K562 (cell line): ENCODE results near the gene NUPR1. TPM values are rescaled to one million over a fixed set of nuclear protein-coding genes. Genes with fewer than 3 reads are reported as not detected.

Source experiments
- ATAC-seq: fragments of 200-7000 bp; cut with Tn5 transposase; 3 replicates; pipeline ENCODE4 v1.9.1; 2020; ENCODE audit warnings: moderate library complexity
- BruUV-seq: library from RNA; stranded (reverse); fragments of 400-500 nt; replicated peaks from 2 replicates; lab custom pipeline; 2021; lab: Mats Ljungman, UMichigan
- CTCF ChIA-PET: fragments of 300-600 bp; formaldehyde crosslinking; extraction: SDS; loops from one replicate; lab custom pipeline; 2021; ENCODE audit warnings: low intra/inter-chr PET ratio; lab: Yijun Ruan, JAX
- POLR2A ChIA-PET: fragments of 300-600, 350-650 bp; sonication (Branson Sonifier 250); formaldehyde crosslinking; extraction: SDS; loops from one replicate; lab custom pipeline; 2021; ENCODE audit warnings: antibody characterized with exemption, inconsistent platforms; lab: Yijun Ruan, JAX
- DNase-seq, 4 experiments: peaks; one replicate each; pipeline versions ENCODE4 v3.0.0 to v3.0.0-alpha.2; 2011 to 2018; ENCODE audit warnings: low spot score in 3 of 4, mixed read lengths in 3 of 4; ENCODE audit errors: extremely low read depth in 1 of 4
- FAIRE-seq: peaks from 2 replicates; lab custom pipeline; 2011; peaks lifted over from hg19 to GRCh38; lab: Jason Lieb, UNC
- H2AFZ ChIP-seq: 2 replicates; pipeline ENCODE4 v1.6.0; 2011; ENCODE audit warnings: low read depth, low read length, control low read depth, inconsistent platforms
- H3K27ac ChIP-seq: fragments of 200-600 bp; 3 replicates; pipeline ENCODE4 v1.8.0; 2011; ENCODE audit warnings: low read depth, mild to moderate bottlenecking, control low read depth, inconsistent platforms, low read length, moderate library complexity, mixed read lengths; ENCODE audit errors: extremely low read depth
- H3K27me3 ChIP-seq, 2 experiments: fragments of 300-600 bp in 1 of 2; 2 replicates in 1 of 2; 3 replicates in 1 of 2; pipeline versions ENCODE4 v1.6.0 to v1.8.0; 2011; ENCODE audit warnings: inconsistent platforms in 2 of 2, low read length in 2 of 2, mild to moderate bottlenecking in 1 of 2, mixed read lengths in 1 of 2, moderate library complexity in 1 of 2; ENCODE audit not compliant: control insufficient read depth in 2 of 2, insufficient read depth in 2 of 2
- H3K36me3 ChIP-seq: fragments of 300-600 bp; 3 replicates; pipeline ENCODE4 v1.8.0; 2011; ENCODE audit warnings: mild to moderate bottlenecking, low read length, inconsistent platforms; ENCODE audit not compliant: control insufficient read depth, insufficient read depth
- H3K4me1 ChIP-seq, 2 experiments: fragments of 200-600 bp in 1 of 2; replicated peaks in 1 of 2; 2 replicates in 1 of 2; 3 replicates in 1 of 2; pipeline versions ENCODE4 v1.5.1 to v1.8.0; 2011; ENCODE audit warnings: inconsistent platforms in 2 of 2, low read length in 2 of 2, mild to moderate bottlenecking in 1 of 2, mixed read lengths in 1 of 2, moderate library complexity in 1 of 2; ENCODE audit not compliant: control insufficient read depth in 2 of 2, insufficient read depth in 2 of 2
- H3K4me2 ChIP-seq: 2 replicates; pipeline ENCODE4 v1.6.1; 2011; ENCODE audit warnings: low read length, control low read depth, inconsistent platforms, mixed read lengths; ENCODE audit not compliant: insufficient read depth
- H3K4me3 ChIP-seq: fragments of 200-600 bp; sonication (generic), shearing (Covaris generic); 2 replicates; pipeline ENCODE4 v1.5.1; 2016; ENCODE audit warnings: control low read depth, inconsistent platforms
- H3K79me2 ChIP-seq: fragments of 200-600 bp; 3 replicates; pipeline ENCODE4 v1.8.0; 2011; ENCODE audit warnings: low read length, inconsistent platforms; ENCODE audit not compliant: control insufficient read depth, insufficient read depth
- H3K9ac ChIP-seq, 2 experiments: 2 replicates each; pipeline versions ENCODE4 v1.6.0 to v1.6.1; 2011; ENCODE audit warnings: low read depth in 2 of 2, low read length in 2 of 2, control low read depth in 1 of 2, inconsistent platforms in 1 of 2, mild to moderate bottlenecking in 1 of 2, mixed read lengths in 1 of 2; ENCODE audit not compliant: insufficient read depth in 1 of 2
- H3K9me1 ChIP-seq: one replicate; pipeline ENCODE4 v1.6.0; 2011; ENCODE audit warnings: inconsistent platforms, mild to moderate bottlenecking, low read length, moderate library complexity; ENCODE audit not compliant: control insufficient read depth, insufficient read depth
- H3K9me3 ChIP-seq: replicated peaks from 2 replicates; pipeline ENCODE4 v1.5.1; 2011; ENCODE audit warnings: low read depth, low read length, inconsistent platforms; ENCODE audit not compliant: control insufficient read depth, insufficient read depth
- H4K20me1 ChIP-seq: replicated peaks from 2 replicates; pipeline ENCODE4 v1.6.1; 2011; ENCODE audit warnings: low read length, inconsistent platforms, mixed read lengths; ENCODE audit not compliant: control insufficient read depth, insufficient read depth
- IRF1 ChIP-seq: sonication (generic); formaldehyde crosslinking; IDR thresholded peaks from 2 replicates; pipeline ENCODE4 v1.8.0; 2022; ENCODE audit warnings: missing genetic modification reagents, mild to moderate bottlenecking, borderline replicate concordance
- NKRF ChIP-seq: fragments of 450-650 bp; IDR thresholded peaks from 2 replicates; pipeline ENCODE4 v1.6.1; 2016; ENCODE audit warnings: borderline replicate concordance
- PREB ChIP-seq: sonication (generic); formaldehyde crosslinking; IDR thresholded peaks from 2 replicates; pipeline ENCODE4 v1.8.1; 2023; ENCODE audit warnings: mild to moderate bottlenecking, missing genetic modification reagents
- SIRT6 ChIP-seq: IDR thresholded peaks from one replicate; pipeline ENCODE4 v1.6.1; 2012; ENCODE audit warnings: low read depth, mild to moderate bottlenecking, control low read depth, inconsistent platforms, low read length, moderate library complexity
- ZFP30 ChIP-seq: fragments of 250-450 bp; sonication (Bioruptor Pico); IDR thresholded peaks from 2 replicates; pipeline ENCODE4 v1.8.0; 2022; ENCODE audit warnings: moderate library complexity, mild to moderate bottlenecking, inconsistent platforms, borderline replicate concordance
- ZNF699 ChIP-seq: fragments of 250-450 bp; sonication (Bioruptor Pico); IDR thresholded peaks from 2 replicates; pipeline ENCODE4 v1.8.0; 2021; ENCODE audit warnings: mild to moderate bottlenecking, moderate library complexity; ENCODE audit not compliant: insufficient replicate concordance
- WGBS: fragments of 100-300 bp; shearing (Covaris generic); methylation state at CpG from one replicate; pipeline ENCODE4 v1.1.6; 2016; ENCODE audit warnings: low coverage, mixed read lengths; ENCODE audit not compliant: insufficient coverage; ENCODE audit errors: missing lambda C conversion rate; 5-methylcytosine and 5-hydroxymethylcytosine counted together
- in situ Hi-C: fragments of 300-500 bp; cut with MboI; formaldehyde crosslinking; loops from 4 replicates; pipeline ENCODE4 v1.15.0; 2018; ENCODE audit warnings: inconsistent platforms, mixed read lengths
- intact Hi-C: fragments of 100-400 bp; cut with micrococcal nuclease; formaldehyde crosslinking; loops from 2 replicates; pipeline ENCODE4 v1.14.2; 2022
- polyA plus RNA-seq, 8 experiments: library from polyadenylated mRNA; depleted of rRNA in 4 of 8; stranded (reverse) in 5 of 8; unstranded in 3 of 8; fragments of >200 nt; fragmentation: Nextera tagmentation in 2 of 8; fragmentation: Illumina TruSeq in 1 of 8; extraction: Ambion mirVana in 2 of 8; extraction: Trizol in 1 of 8; gene quantifications; 2 replicates each; pipeline versions ENCODE4 v1.2.1 to v1.2.3, GENCODE V29; 2011 to 2014; ENCODE audit warnings: inconsistent platforms in 1 of 8, missing spikeins in 1 of 8
- total RNA-seq, 7 experiments: library from RNA; depleted of rRNA in 6 of 7; stranded (reverse); fragments of >200 nt in 6 of 7; fragmentation: Illumina TruSeq in 2 of 7; extraction: Trizol in 2 of 7; gene quantifications; 2 replicates each; pipeline versions ENCODE4 v1.2.1 to v1.2.3, GENCODE V29; 2011 to 2021; ENCODE audit warnings: low replicate concordance in 1 of 7
- TF ChIP-seq, protein P1 (sequence below): sonication (generic); formaldehyde crosslinking; IDR thresholded peaks from 2 replicates; pipeline ENCODE4 v1.9.0; 2022; ENCODE audit warnings: mild to moderate bottlenecking, missing genetic modification reagents

Gene NUPR1
- total and polyA plus RNA-seq, 9 of the 15 experiments (the other 6 are each of a cell fraction or from before 2014, with no cell fraction given), result 0.07 to 1.5 (median 0.27) TPM

DNA sequence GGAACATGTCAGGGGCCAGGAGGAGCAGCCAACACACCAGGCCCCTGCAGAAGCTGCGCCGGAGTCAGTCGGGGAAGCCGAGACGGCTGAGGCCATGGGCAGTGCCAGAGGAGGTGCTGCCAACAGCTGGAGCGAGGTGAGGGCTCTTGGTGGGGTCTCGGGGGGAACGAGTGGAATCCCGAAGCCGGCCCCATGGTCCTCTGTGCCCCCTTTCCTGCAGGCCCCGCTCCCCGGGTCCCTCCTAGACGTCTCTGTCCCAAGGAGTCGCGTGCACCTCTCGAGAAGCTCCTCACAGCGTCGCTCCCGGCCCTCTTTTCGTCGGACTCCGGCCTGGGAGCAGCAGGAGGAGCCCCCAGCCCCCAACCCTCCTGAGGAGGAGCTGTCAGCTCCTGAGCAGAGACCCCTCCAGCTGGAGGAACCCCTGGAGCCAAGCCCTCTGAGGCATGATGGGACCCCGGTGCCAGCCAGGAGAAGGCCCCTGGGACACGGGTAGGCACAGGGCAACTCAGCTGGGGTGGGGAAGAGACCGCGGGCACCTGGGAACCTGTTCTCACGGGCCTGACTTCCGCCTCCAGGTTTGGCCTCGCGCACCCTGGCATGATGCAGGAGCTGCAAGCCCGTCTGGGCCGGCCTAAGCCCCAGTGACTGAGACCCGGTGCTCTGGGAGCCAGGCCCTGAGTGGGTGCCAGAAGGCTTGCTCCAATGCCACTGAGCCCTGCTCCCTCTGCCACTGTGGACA is 40.7 kb downstream of the NUPR1 start:
- peaks cover 0 to 8% of the 10 kb centered on the region in 2 experiments; a peak in 1 of 5 replicates for H3K27me3 ChIP-seq
- H3K79me2 ChIP-seq, result no peaks in the 10 kb centered on the region; the same call in 2 of the 3 replicates
- H3K4me2 ChIP-seq, result no peak overlapping the region
- POLR2A ChIA-PET, result interaction anchor here (0.5 to 1.1 kb wide), 2 partner anchors 12 to 106 kb away, joined by 3 to 4 read pairs; no protein-coding TSS in a partner anchor
- H3K27ac ChIP-seq, result no peak overlapping the region
- TF ChIP-seq ZNF699 (no peak), SIRT6 (no peak), ZFP30 (CRISPR knock-in tag) (no peak), NKRF (no peak), PREB (CRISPR knock-in tag) (no peak), IRF1 (CRISPR knock-in tag) (no peak)
- TF ChIP-seq, protein P1, sequence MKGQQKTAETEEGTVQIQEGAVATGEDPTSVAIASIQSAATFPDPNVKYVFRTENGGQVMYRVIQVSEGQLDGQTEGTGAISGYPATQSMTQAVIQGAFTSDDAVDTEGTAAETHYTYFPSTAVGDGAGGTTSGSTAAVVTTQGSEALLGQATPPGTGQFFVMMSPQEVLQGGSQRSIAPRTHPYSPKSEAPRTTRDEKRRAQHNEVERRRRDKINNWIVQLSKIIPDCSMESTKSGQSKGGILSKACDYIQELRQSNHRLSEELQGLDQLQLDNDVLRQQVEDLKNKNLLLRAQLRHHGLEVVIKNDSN, result no peak
- TF ChIP-seq, all 486 proteins: peak for 0
- ATAC-seq (no peak), FAIRE-seq (no peak), DNase-seq (no peak)
- 74% methylated on average over 25 of the region's 33 CpGs for WGBS
- H4K20me1 ChIP-seq, result no peaks in the 10 kb centered on the region
- H3K4me3 ChIP-seq, result no peak overlapping the region
- H3K9ac ChIP-seq, result peak overlapping the region in 1 of 2 experiments; percentile 39; a peak in 1 of 4 replicates
- H3K4me1 ChIP-seq, result peaks cover 13 to 54% of the 10 kb centered on the region in 2 experiments; a peak in 4 of 5 replicates
- H2AFZ ChIP-seq, result no peak overlapping the region
- CTCF ChIA-PET, result no interaction called here
- in situ Hi-C loops (loop anchor here (25.0 kb wide), 1 partner anchor 1714 kb away; no protein-coding TSS in a partner anchor), intact Hi-C loops (no loop called here)
- no TSS peak for BruUV-seq
- no peaks in the 10 kb centered on the region for H3K9me1 ChIP-seq
- H3K9me3 ChIP-seq, result no peaks in the 10 kb centered on the region
- no peaks in the 10 kb centered on the region for H3K36me3 ChIP-seq
